ENCODE measurements around the gene TMEM203. TPM values are rescaled to one million over a fixed set of nuclear protein-coding genes. Genes with fewer than 3 reads are reported as not detected.

Gene TMEM203
- total and polyA plus RNA-seq, 2 of the 13 experiments (the other 11 are each of a cell fraction or from before 2014, with no cell fraction given), result 23.4 to 36.7 TPM

DNA sequence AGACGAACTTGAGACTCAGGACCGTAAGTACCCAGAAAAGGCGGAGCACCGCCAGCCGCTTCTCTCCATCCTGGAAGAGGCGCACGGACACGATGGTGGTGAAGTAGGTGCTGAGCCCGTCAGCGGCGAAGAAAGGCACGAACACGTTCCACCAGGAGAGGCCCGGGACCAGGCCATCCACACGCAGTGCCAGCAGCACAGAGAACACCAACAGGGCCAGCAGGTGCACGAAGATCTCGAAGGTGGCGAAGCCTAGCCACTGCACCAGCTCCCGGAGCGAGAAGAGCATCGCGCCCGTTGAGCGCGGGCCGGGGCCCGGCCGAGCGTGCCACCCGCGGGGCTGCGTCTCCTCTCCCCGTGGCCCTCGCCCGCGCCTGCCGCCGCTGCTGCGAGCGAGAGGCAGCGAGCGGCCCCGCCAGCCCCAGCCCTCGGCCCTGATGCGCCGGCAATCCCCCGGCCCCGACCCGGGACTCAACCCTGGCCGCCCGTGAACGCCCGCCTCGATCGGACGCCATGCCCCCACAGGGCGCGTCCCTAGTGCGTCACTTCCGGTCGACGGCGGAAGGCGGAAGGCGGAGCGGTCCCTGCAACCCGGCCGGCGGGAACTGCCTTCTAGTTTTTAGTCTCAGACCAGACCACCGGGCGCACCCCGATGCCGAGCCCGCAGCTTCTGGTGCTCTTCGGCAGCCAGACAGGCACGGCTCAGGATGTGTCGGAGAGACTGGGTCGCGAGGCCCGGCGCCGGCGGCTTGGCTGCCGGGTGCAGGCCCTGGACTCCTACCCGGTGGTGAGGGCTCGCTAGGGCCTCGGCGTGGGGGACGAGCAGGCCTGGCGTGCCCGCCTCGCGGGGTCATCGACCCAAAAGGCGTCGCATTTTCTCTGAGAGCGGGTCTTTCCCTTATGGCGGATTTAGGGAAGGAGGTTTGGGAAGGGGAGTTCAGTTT lies at the start of gene TMEM203, which contains the start of gene NDOR1 (continued):
- TF ChIP-seq, protein P1, sequence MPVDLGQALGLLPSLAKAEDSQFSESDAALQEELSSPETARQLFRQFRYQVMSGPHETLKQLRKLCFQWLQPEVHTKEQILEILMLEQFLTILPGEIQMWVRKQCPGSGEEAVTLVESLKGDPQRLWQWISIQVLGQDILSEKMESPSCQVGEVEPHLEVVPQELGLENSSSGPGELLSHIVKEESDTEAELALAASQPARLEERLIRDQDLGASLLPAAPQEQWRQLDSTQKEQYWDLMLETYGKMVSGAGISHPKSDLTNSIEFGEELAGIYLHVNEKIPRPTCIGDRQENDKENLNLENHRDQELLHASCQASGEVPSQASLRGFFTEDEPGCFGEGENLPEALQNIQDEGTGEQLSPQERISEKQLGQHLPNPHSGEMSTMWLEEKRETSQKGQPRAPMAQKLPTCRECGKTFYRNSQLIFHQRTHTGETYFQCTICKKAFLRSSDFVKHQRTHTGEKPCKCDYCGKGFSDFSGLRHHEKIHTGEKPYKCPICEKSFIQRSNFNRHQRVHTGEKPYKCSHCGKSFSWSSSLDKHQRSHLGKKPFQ (CRISPR knock-in tag; IDR thresholded peaks at IDR 0.05; ENCODE audit: insufficient replicate concordance), result no peak
- TF ChIP-seq MXI1 (IDR thresholded peaks at IDR 0.05; ENCODE audit: borderline replicate concordance, low read depth, low read length) (peak; percentile 90; the same call in 1 of the 3 replicates), HNRNPUL1 (IDR thresholded peaks at IDR 0.05; ENCODE audit: low read depth, low read length) (no peak), MEF2D (CRISPR knock-in tag; IDR thresholded peaks at IDR 0.05) (no peak), ELF3 (CRISPR knock-in tag; IDR thresholded peaks at IDR 0.05) (peak; percentile 81), ZNF672 (CRISPR knock-in tag; IDR thresholded peaks at IDR 0.05) (no peak), ZNF570 (CRISPR knock-in tag; IDR thresholded peaks at IDR 0.05; ENCODE audit: borderline replicate concordance) (no peak), GPN1 (CRISPR knock-in tag; IDR thresholded peaks at IDR 0.05; ENCODE audit: borderline replicate concordance) (no peak), MEIS2 (CRISPR knock-in tag; IDR thresholded peaks at IDR 0.05) (no peak), ZNF564 (CRISPR knock-in tag; IDR thresholded peaks at IDR 0.05) (0 out of 2 replicates have a peak, but pooled peaks have one; percentile 47), SMC3 (IDR thresholded peaks at IDR 0.05; ENCODE audit: low read length) (no peak), TARDBP (CRISPR knock-in tag; IDR thresholded peaks at IDR 0.05) (peak; percentile 81; the same call in 1 of the 2 replicates), ZNF577 (CRISPR knock-in tag; IDR thresholded peaks at IDR 0.05; ENCODE audit: borderline replicate concordance, low read depth) (no peak), RXRB (CRISPR knock-in tag; IDR thresholded peaks at IDR 0.05; ENCODE audit: borderline replicate concordance) (peak; percentile 19; the same call in 1 of the 2 replicates), CBX2 (IDR thresholded peaks at IDR 0.05; ENCODE audit: low read depth, low read length) (no peak), CBX2 (CRISPR knock-in tag; IDR thresholded peaks at IDR 0.05; ENCODE audit: low read depth) (no peak), NR2F1 (CRISPR knock-in tag; IDR thresholded peaks at IDR 0.05) (no peak), KLF11 (CRISPR knock-in tag; IDR thresholded peaks at IDR 0.05) (0 out of 2 replicates have a peak, but pooled peaks have one; percentile 39), NKX3-1 (CRISPR knock-in tag; IDR thresholded peaks at IDR 0.05) (0 out of 2 replicates have a peak, but pooled peaks have one; percentile 28), ZNF235 (CRISPR knock-in tag; IDR thresholded peaks at IDR 0.05; ENCODE audit: borderline replicate concordance) (peak; percentile 70; the same call in 1 of the 2 replicates), ZNF589 (CRISPR knock-in tag; conservative IDR thresholded peaks at IDR 0.05) (0 out of 2 replicates have a peak, but pooled peaks have one; percentile 68), PHB2 (IDR thresholded peaks at IDR 0.05; ENCODE audit: partially characterized antibody) (no peak), ZFP36 (IDR thresholded peaks at IDR 0.05; ENCODE audit: borderline replicate concordance, low read depth, low read length, partially characterized antibody) (no peak)
- TF ChIP-seq, protein P2, sequence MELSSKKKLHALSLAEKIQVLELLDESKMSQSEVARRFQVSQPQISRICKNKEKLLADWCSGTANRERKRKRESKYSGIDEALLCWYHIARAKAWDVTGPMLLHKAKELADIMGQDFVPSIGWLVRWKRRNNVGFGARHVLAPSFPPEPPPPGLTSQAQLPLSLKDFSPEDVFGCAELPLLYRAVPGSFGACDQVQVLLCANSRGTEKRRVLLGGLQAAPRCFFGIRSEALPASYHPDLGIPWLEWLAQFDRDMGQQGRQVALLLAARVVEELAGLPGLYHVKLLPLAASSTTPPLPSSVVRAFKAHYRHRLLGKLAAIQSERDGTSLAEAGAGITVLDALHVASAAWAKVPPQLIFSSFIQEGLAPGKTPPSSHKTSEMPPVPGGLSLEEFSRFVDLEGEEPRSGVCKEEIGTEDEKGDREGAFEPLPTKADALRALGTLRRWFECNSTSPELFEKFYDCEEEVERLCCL (CRISPR knock-in tag; IDR thresholded peaks at IDR 0.05; ENCODE audit: borderline replicate concordance), result no peak; the same call in 1 of the 2 replicates
- TF ChIP-seq, protein P3, sequence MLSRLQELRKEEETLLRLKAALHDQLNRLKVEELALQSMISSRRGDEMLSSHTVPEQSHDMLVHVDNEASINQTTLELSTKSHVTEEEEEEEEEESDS (CRISPR knock-in tag; IDR thresholded peaks at IDR 0.05; ENCODE audit: borderline replicate concordance), result no peak
- TF ChIP-seq, protein P4, sequence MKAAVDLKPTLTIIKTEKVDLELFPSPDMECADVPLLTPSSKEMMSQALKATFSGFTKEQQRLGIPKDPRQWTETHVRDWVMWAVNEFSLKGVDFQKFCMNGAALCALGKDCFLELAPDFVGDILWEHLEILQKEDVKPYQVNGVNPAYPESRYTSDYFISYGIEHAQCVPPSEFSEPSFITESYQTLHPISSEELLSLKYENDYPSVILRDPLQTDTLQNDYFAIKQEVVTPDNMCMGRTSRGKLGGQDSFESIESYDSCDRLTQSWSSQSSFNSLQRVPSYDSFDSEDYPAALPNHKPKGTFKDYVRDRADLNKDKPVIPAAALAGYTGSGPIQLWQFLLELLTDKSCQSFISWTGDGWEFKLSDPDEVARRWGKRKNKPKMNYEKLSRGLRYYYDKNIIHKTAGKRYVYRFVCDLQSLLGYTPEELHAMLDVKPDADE (CRISPR knock-in tag; IDR thresholded peaks at IDR 0.05), result 0 out of 2 replicates have a peak, but pooled peaks have one; percentile 43
